T1000 (cell line): ENCODE measurements around the gene RNF130.

Source experiments
- DNase-seq: peaks from one replicate; lab custom pipeline; 2025; ENCODE audit warnings: mixed read lengths; lab: John Stamatoyannopoulos, UW

The RNF130 gene

GRCh38 chr5:180071531-180072255 lies at the start of gene RNF130:
TSS of gene RNF130 (minus strand) at chr5:180071759. CDS start at chr5:180071702, 57 bp downstream.
- peak; percentile 92 for DNase-seq

GRCh38 chr5:180120237-180121101 lies 48.9 kb upstream of the RNF130 start:
- no peak for DNase-seq

- no peak for DNase-seq
Observed at GRCh38 chr5:180119903-180120236, 48.3 kb upstream of the RNF130 start.

GRCh38 chr5:180119031-180119902 lies 47.7 kb upstream of the RNF130 start:
- DNase-seq = no peak

GRCh38 chr5:180118391-180118791 lies 46.8 kb upstream of the RNF130 start:
- no peak for DNase-seq

GRCh38 chr5:180117000-180117725 lies 45.6 kb upstream of the RNF130 start:
- no peak for DNase-seq

- DNase-seq = no peak
Observed at GRCh38 chr5:180116077-180116999, 44.8 kb upstream of the RNF130 start.

GRCh38 chr5:180115326-180116076 lies 43.9 kb upstream of the RNF130 start:
- no peak for DNase-seq

GRCh38 chr5:180114304-180115003 lies 42.9 kb upstream of the RNF130 start:
- no peak for DNase-seq

GRCh38 chr5:180113660-180114303 lies 42.2 kb upstream of the RNF130 start:
- DNase-seq = no peak

GRCh38 chr5:180112181-180112861 lies 40.8 kb upstream of the RNF130 start:
- no peak for DNase-seq

GRCh38 chr5:180111273-180112002 lies 39.9 kb upstream of the RNF130 start:
- DNase-seq = no peak

- DNase-seq = no peak
Observed at GRCh38 chr5:180109920-180110319, 38.4 kb upstream of the RNF130 start.

GRCh38 chr5:180107005-180107404 lies 35.4 kb upstream of the RNF130 start:
- no peak for DNase-seq

- DNase-seq = no peak
Observed at GRCh38 chr5:180105827-180106312, 34.3 kb upstream of the RNF130 start.

GRCh38 chr5:180104168-180104530 lies 32.6 kb upstream of the RNF130 start:
- DNase-seq = no peak

- DNase-seq = no peak
Observed at GRCh38 chr5:180103487-180104167, 32.1 kb upstream of the RNF130 start.
